Activated naive CD4-positive, alpha-beta T cell treated with anti-CD3 and anti-CD28 coated beads, Interleukin-2, amount 10 ng/mL, durations not matched to agents 7 days and 5 days (primary cell): ENCODE measurements around the gene SH3GL1.
"Not testable (repeated sequence)": the region's sequence is repeated elsewhere in the genome, so short reads cannot be mapped to it uniquely, and the experiment has no call there.

ENCODE experiments used
- CTCF ChIA-PET: fragments of 350-600 bp; sonication (Branson Sonifier 250); formaldehyde crosslinking; loops from one replicate; lab custom pipeline; 2021; ENCODE audit warnings: antibody characterized with exemption; lab: Charles Lee
- DNase-seq: peaks from one replicate; pipeline ENCODE4 v3.0.0-alpha.2; 2020
- H3K27ac Mint-ChIP-seq: one replicate; pipeline ENCODE4 v1.8.0; 2021; ENCODE audit warnings: mild to moderate bottlenecking, moderate library complexity, mixed read lengths
- H3K27me3 Mint-ChIP-seq: one replicate; pipeline ENCODE4 v1.8.0; 2021; ENCODE audit warnings: mild to moderate bottlenecking, mixed read lengths
- H3K36me3 Mint-ChIP-seq: one replicate; pipeline ENCODE4 v1.8.0; 2021; ENCODE audit warnings: mixed read lengths
- H3K4me1 Mint-ChIP-seq: one replicate; pipeline ENCODE4 v1.8.0; 2021; ENCODE audit warnings: mixed read lengths
- H3K4me3 Mint-ChIP-seq: one replicate; pipeline ENCODE4 v1.8.0; 2021; ENCODE audit warnings: mild to moderate bottlenecking, moderate library complexity, mixed read lengths
- H3K9me3 Mint-ChIP-seq: one replicate; pipeline ENCODE4 v1.8.0; 2021; ENCODE audit warnings: mixed read lengths

Gene SH3GL1

DNA sequence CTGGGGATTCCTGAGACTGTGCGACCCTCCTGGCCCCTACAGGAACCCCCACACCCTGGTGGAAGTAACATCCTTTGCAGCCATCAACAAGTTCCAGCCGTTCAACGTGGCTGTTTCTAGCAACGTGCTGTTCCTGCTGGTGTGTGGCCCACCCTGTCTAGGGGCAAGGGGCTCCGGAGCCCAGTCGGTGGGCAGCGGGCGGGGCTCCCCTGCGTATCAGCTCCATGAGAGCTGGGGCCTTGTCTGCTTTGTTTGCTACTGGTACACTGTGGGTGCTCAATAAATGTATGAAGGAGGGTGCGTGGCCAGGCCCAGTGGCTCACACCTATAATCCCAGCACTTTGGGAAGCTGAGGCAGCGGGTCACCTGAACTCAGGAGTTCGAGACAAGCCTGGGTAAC is 46.1 kb downstream of the SH3GL1 start:
- CTCF ChIA-PET, result interaction anchor here (1.4 to 4.9 kb wide), 3 partner anchors 15 to 87 kb away, joined by 3 to 72 read pairs (median 4); no protein-coding TSS in a partner anchor
- Mint-ChIP-seq H3K4me3 (no peak overlapping the region), H3K9me3 (no peaks in the 10 kb centered on the region), H3K27ac (peak overlapping the region; percentile 58), H3K36me3 (peaks cover 14% of the 10 kb centered on the region), H3K4me1 (peaks cover 2% of the 10 kb centered on the region), H3K27me3 (peaks cover 4% of the 10 kb centered on the region)
- no peak for DNase-seq

GRCh38 chr19:4352701-4353121 is 47.6 kb downstream of the SH3GL1 start:
- H3K36me3 Mint-ChIP-seq, result peaks cover 13% of the 10 kb centered on the region
- H3K27ac Mint-ChIP-seq, result no peak overlapping the region
- no peaks in the 10 kb centered on the region for H3K9me3 Mint-ChIP-seq
- peak; percentile 70 for DNase-seq
- peaks cover 2% of the 10 kb centered on the region for H3K4me1 Mint-ChIP-seq
- no peak overlapping the region for H3K4me3 Mint-ChIP-seq
- CTCF ChIA-PET, result interaction anchor here (0.6 to 4.9 kb wide), 22 partner anchors 9 to 120 kb away, joined by 3 to 72 read pairs (median 4); partner anchors contain the start of genes CHAF1A, MPND and SH3GL1
- peaks cover 2% of the 10 kb centered on the region for H3K27me3 Mint-ChIP-seq

- H3K36me3 Mint-ChIP-seq, result peaks cover 13% of the 10 kb centered on the region
- H3K27me3 Mint-ChIP-seq, result no peaks in the 10 kb centered on the region
- no peaks in the 10 kb centered on the region for H3K9me3 Mint-ChIP-seq
- no peak overlapping the region for H3K4me3 Mint-ChIP-seq
- DNase-seq, result no peak
- CTCF ChIA-PET, result interaction anchor here (1.1 kb wide), 1 partner anchor 84 kb away, joined by 4 read pairs; no protein-coding TSS in a partner anchor
- H3K4me1 Mint-ChIP-seq, result peaks cover 5% of the 10 kb centered on the region
- H3K27ac Mint-ChIP-seq, result no peak overlapping the region
Measured at GRCh38 chr19:4350726-4351125, 49.6 kb downstream of the SH3GL1 start.

DNA sequence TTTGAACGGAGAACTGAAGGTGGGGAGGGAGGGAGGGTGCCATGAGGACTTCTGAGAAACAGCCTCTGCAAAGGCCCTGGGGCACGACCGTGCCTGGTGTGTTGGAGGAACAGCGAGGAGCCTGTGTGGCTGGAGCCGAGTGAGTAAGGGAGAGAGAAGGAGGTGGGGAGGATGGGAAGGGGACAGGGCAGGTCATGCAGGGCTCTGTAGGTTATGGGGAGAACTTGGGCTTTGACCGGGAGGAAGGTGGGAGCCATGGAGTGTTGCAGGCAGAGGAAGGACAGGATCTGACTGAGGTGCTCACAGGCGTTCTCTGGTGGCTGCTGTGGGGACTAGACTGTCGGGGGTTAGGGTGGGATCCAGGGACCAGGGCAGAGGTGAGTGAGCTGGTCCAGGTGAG is 50.2 kb downstream of the SH3GL1 start:
- Mint-ChIP-seq H3K4me3 (no peak overlapping the region), H3K36me3 (peaks cover 17% of the 10 kb centered on the region), H3K27ac (peak overlapping the region; percentile 65), H3K27me3 (no peaks in the 10 kb centered on the region), H3K4me1 (peaks cover 9% of the 10 kb centered on the region), H3K9me3 (no peaks in the 10 kb centered on the region)
- CTCF ChIA-PET, result interaction anchor here (1.0 to 1.1 kb wide), 2 partner anchors 83 to 119 kb away, joined by 3 to 4 read pairs; no protein-coding TSS in a partner anchor
- no peak for DNase-seq

DNA sequence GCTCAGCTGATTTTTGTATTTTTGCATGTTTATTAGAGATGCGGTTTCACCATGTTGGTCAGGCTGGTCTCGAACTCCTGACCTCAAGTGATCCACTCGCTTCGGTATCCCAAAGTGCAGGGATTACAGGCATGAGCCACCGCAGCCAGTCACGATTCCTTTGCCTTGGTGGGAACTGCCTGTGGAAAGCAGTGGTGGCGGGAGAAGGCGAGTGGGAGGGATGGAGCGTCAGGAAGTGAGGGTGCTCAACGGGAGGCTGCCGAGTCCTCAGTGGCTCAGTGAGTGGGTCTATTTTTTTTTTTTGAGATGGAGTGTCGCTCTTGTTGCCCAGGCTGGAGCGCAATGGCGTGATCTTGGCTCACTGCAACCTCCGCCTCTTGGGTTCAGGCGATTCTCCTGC is 51.1 kb downstream of the SH3GL1 start:
- peak overlapping the region; percentile 69 for H3K27ac Mint-ChIP-seq
- H3K36me3 Mint-ChIP-seq, result peaks cover 17% of the 10 kb centered on the region
- CTCF ChIA-PET, result interaction anchor here (1.0 kb wide), 1 partner anchor 119 kb away, joined by 3 read pairs; no protein-coding TSS in a partner anchor
- H3K27me3 Mint-ChIP-seq, H3K9me3 Mint-ChIP-seq, DNase-seq, H3K4me3 Mint-ChIP-seq: not testable (repeated sequence)
- H3K4me1 Mint-ChIP-seq, result peaks cover 11% of the 10 kb centered on the region

- no peak for DNase-seq
- peak overlapping the region; percentile 24 for H3K27ac Mint-ChIP-seq
- CTCF ChIA-PET, result interaction anchor here (1.4 kb wide), 1 partner anchor 81 kb away, joined by 5 read pairs; no protein-coding TSS in a partner anchor
- peaks cover 16% of the 10 kb centered on the region for H3K36me3 Mint-ChIP-seq
- H3K4me1 Mint-ChIP-seq, result peaks cover 20% of the 10 kb centered on the region
- no peaks in the 10 kb centered on the region for H3K27me3 Mint-ChIP-seq
- H3K4me3 Mint-ChIP-seq, result no peak overlapping the region
- H3K9me3 Mint-ChIP-seq, result no peaks in the 10 kb centered on the region
Measured at GRCh38 chr19:4347521-4347920, 52.8 kb downstream of the SH3GL1 start.

DNA sequence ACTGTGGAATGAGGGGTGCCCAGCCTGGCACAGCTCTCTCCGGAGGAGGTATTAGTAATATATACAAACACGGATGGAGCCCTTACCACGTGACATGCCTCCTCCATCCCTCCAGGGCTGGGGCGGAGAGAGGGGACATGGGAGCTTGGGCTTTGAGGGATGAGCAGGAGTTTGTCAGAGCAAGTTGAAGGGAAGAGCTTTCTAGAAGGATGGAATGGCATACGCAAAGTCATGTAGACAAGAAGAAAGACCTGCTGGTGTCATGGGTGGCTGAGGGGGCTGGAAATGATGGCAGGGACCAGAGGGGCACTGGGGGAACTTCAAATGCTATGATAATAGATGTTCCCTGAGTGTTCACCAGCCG is 54.3 kb downstream of the SH3GL1 start:
- CTCF ChIA-PET, result interaction anchor here (1.1 to 1.5 kb wide), 2 partner anchors 63 to 79 kb away, joined by 3 to 4 read pairs; no protein-coding TSS in a partner anchor
- DNase-seq, result no peak
- H3K9me3 Mint-ChIP-seq, result no peaks in the 10 kb centered on the region
- H3K36me3 Mint-ChIP-seq, result peaks cover 16% of the 10 kb centered on the region
- no peaks in the 10 kb centered on the region for H3K27me3 Mint-ChIP-seq
- no peak overlapping the region for H3K4me3 Mint-ChIP-seq
- H3K4me1 Mint-ChIP-seq, result peaks cover 26% of the 10 kb centered on the region
- H3K27ac Mint-ChIP-seq, result no peak overlapping the region

- no peak overlapping the region for H3K27ac Mint-ChIP-seq
- no peaks in the 10 kb centered on the region for H3K27me3 Mint-ChIP-seq
- H3K9me3 Mint-ChIP-seq, result no peaks in the 10 kb centered on the region
- H3K36me3 Mint-ChIP-seq, result peaks cover 15% of the 10 kb centered on the region
- H3K4me1 Mint-ChIP-seq, result peaks cover 29% of the 10 kb centered on the region
- DNase-seq, result no peak
- CTCF ChIA-PET, result interaction anchor here (1.5 kb wide), 1 partner anchor 78 kb away, joined by 4 read pairs; no protein-coding TSS in a partner anchor
- peak overlapping the region; percentile 44 for H3K4me3 Mint-ChIP-seq
Measured at GRCh38 chr19:4345342-4346019, 54.9 kb downstream of the SH3GL1 start.

- peak; percentile 96 for DNase-seq
- no peaks in the 10 kb centered on the region for H3K9me3 Mint-ChIP-seq
Measured at GRCh38 chr19:4343370-4344307, 56.7 kb downstream of the SH3GL1 start, which contains the start of gene MPND. MPND (plus strand) TSS chr19:4343562; CDS start chr19:4343594, 32 bp downstream.

GRCh38 chr19:4342615-4343369 is 57.6 kb downstream of the SH3GL1 start:
- Mint-ChIP-seq H3K4me3 (peak overlapping the region; percentile 89), H3K27ac (peak overlapping the region; percentile 93), H3K27me3 (no peaks in the 10 kb centered on the region), H3K9me3 (no peaks in the 10 kb centered on the region), H3K36me3 (peaks cover 11% of the 10 kb centered on the region), H3K4me1 (peaks cover 43% of the 10 kb centered on the region)
- CTCF ChIA-PET, result interaction anchor here (0.7 to 3.1 kb wide), 5 partner anchors 9 to 87 kb away, joined by 3 to 22 read pairs (median 4); no protein-coding TSS in a partner anchor
- DNase-seq, result peak; percentile 97

More at GRCh38 chr19:4343370-4344307, 56.7 kb downstream of the SH3GL1 start, which contains the start of gene MPND:
- H3K27me3 Mint-ChIP-seq, result no peaks in the 10 kb centered on the region
- peaks cover 13% of the 10 kb centered on the region for H3K36me3 Mint-ChIP-seq
- H3K4me3 Mint-ChIP-seq, result peak within 1 kb of the TSS; percentile 89
- CTCF ChIA-PET, result interaction anchor here (0.7 to 3.1 kb wide), 8 partner anchors 9 to 95 kb away, joined by 3 to 22 read pairs (median 4); partner anchors contain the start of gene CHAF1A
- H3K4me1 Mint-ChIP-seq, result peaks cover 36% of the 10 kb centered on the region
- peak within 1 kb of the TSS; percentile 93 for H3K27ac Mint-ChIP-seq

DNA sequence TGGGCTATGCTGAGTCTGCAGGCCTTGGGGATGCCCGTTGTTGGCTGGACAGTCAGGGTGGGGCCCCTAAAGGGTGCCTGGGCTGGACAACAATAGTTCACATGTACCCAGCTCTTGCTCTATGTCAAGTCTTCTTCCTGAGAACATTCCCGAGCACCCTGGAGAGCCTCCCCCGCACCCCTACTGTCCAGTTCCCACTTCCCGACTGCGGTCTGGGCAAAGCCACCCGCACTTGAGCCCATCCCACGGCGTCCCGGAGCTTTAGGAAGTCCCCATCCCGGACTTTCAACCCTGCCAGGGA is 58.1 kb downstream of the SH3GL1 start:
- no peak for DNase-seq
- H3K27me3 Mint-ChIP-seq, result no peaks in the 10 kb centered on the region
- H3K36me3 Mint-ChIP-seq, result peaks cover 9% of the 10 kb centered on the region
- H3K4me1 Mint-ChIP-seq, result peaks cover 44% of the 10 kb centered on the region
- H3K9me3 Mint-ChIP-seq, result no peaks in the 10 kb centered on the region
- CTCF ChIA-PET, result interaction anchor here (0.7 to 3.1 kb wide), 5 partner anchors 8 to 86 kb away, joined by 3 to 22 read pairs (median 4); no protein-coding TSS in a partner anchor
- peak overlapping the region; percentile 89 for H3K4me3 Mint-ChIP-seq
- H3K27ac Mint-ChIP-seq, result peak overlapping the region; percentile 93

- CTCF ChIA-PET, result interaction anchor here (1.3 kb wide), 1 partner anchor 14 kb away, joined by 4 read pairs; no protein-coding TSS in a partner anchor
- H3K36me3 Mint-ChIP-seq, result peaks cover 3% of the 10 kb centered on the region
- H3K4me1 Mint-ChIP-seq, result peaks cover 33% of the 10 kb centered on the region
- DNase-seq, result peak; percentile 60
- no peaks in the 10 kb centered on the region for H3K27me3 Mint-ChIP-seq
- H3K4me3 Mint-ChIP-seq, result peak within 1 kb of the TSS; percentile 79
- H3K9me3 Mint-ChIP-seq, result peaks cover 3% of the 10 kb centered on the region
- peak within 1 kb of the TSS; percentile 87 for H3K27ac Mint-ChIP-seq
Measured at GRCh38 chr19:4338441-4339355, 61.6 kb downstream of the SH3GL1 start, which contains the start of gene STAP2. STAP2 (minus strand) TSS chr19:4338827; CDS start chr19:4338753, 74 bp downstream.
